Choroid plexus epithelial cell (primary cell): ENCODE data around the gene HLCS.

ENCODE experiments used
- DNase-seq: peaks from one replicate; pipeline ENCODE4 v3.0.0-alpha.2; 2010; ENCODE audit warnings: low read depth
- H3K4me3 ChIP-seq: 2 replicates; pipeline ENCODE4 v1.5.1; 2011; ENCODE audit warnings: low read depth, mild to moderate bottlenecking, control low read depth, low read length, moderate library complexity
- CTCF ChIP-seq: conservative IDR thresholded peaks from 2 replicates; pipeline ENCODE4 v1.5.1; 2011; ENCODE audit warnings: low read depth, mild to moderate bottlenecking, control low read depth, inconsistent platforms, low read length, moderate library complexity

HLCS gene

GRCh38 chr21:36860736-36861594 lies 105.5 kb downstream of the HLCS start:
- H3K4me3 ChIP-seq = no peak overlapping the region
- no peak for TF ChIP-seq CTCF

GRCh38 chr21:36859744-36860501 lies 106.5 kb downstream of the HLCS start:
- no peak for TF ChIP-seq CTCF
- no peak overlapping the region for H3K4me3 ChIP-seq
- DNase-seq = peak; percentile 67

More at GRCh38 chr21:36860736-36861594, 105.5 kb downstream of the HLCS start:
- peak; percentile 87 for DNase-seq

GRCh38 chr21:36858320-36858957 lies 108.0 kb downstream of the HLCS start:
- TF ChIP-seq CTCF = no peak
- DNase-seq = no peak
- H3K4me3 ChIP-seq = no peak overlapping the region

- no peak for TF ChIP-seq CTCF
- H3K4me3 ChIP-seq = no peak overlapping the region
- DNase-seq = no peak
These were observed 109.8 kb downstream of the HLCS start for GRCh38 chr21:36856643-36857042.

- peak; percentile 85 for TF ChIP-seq CTCF
- peak; percentile 73 for DNase-seq
- H3K4me3 ChIP-seq = no peak overlapping the region
These were observed 112.1 kb downstream of the HLCS start for GRCh38 chr21:36854391-36854790.

GRCh38 chr21:36852864-36853263 lies 113.6 kb downstream of the HLCS start:
- TF ChIP-seq CTCF = no peak
- no peak overlapping the region for H3K4me3 ChIP-seq
- DNase-seq = no peak
